ENCODE measurements around the gene CCDC87.

GRCh38 chr11:66546368-66546965 lies 46.4 kb downstream of the CCDC87 start, which contains the start of gene ACTN3:
- TF ChIP-seq POLR2A (IDR thresholded peaks at IDR 0.05; ENCODE audit: low read depth, low read length) (no peak), POLR2AphosphoS5 (IDR thresholded peaks at IDR 0.05; ENCODE audit: low read depth, low read length) (no peak), TAF1 (IDR thresholded peaks at IDR 0.05; ENCODE audit: borderline replicate concordance, low read depth, low read length) (no peak)

Measured in GM12892 (cell line).